WI38 (cell line): ENCODE data around the gene PEX11G.

Experiments used
- H3K4me3 ChIP-seq: 2 replicates; pipeline ENCODE4 v1.5.1; 2011; ENCODE audit warnings: low read depth, mild to moderate bottlenecking, control low read depth, low read length
- CTCF ChIP-seq: IDR thresholded peaks from 2 replicates; pipeline ENCODE4 v1.5.1; 2012; ENCODE audit warnings: low read depth, mild to moderate bottlenecking, control low read depth, low read length

PEX11G gene

GRCh38 chr19:7483720-7484201, 5.1 kb downstream of the PEX11G start:
- TF ChIP-seq CTCF: no peak
- H3K4me3 ChIP-seq: no peak overlapping the region

GRCh38 chr19:7482584-7483439, 6.0 kb downstream of the PEX11G start:
- no peak for TF ChIP-seq CTCF
- H3K4me3 ChIP-seq: no peak overlapping the region

GRCh38 chr19:7480970-7481255, 7.9 kb downstream of the PEX11G start:
- TF ChIP-seq CTCF: no peak
- no peak overlapping the region for H3K4me3 ChIP-seq

GRCh38 chr19:7480222-7480969, 8.4 kb downstream of the PEX11G start:
- H3K4me3 ChIP-seq: no peak overlapping the region
- TF ChIP-seq CTCF: no peak

GRCh38 chr19:7478843-7479227, 10.0 kb downstream of the PEX11G start:
- no peak overlapping the region for H3K4me3 ChIP-seq
- TF ChIP-seq CTCF: no peak

- no peak overlapping the region for H3K4me3 ChIP-seq
- TF ChIP-seq CTCF: no peak
These were observed 10.5 kb downstream of the PEX11G start for GRCh38 chr19:7478173-7478842.

GRCh38 chr19:7477758-7478157, 11.1 kb downstream of the PEX11G start:
- no peak for TF ChIP-seq CTCF
- no peak overlapping the region for H3K4me3 ChIP-seq
